Measurements from ENCODE around the gene ZNF236. TPM values are rescaled to one million over a fixed set of nuclear protein-coding genes. Genes with fewer than 3 reads are reported as not detected.
A peak's percentile ranks its signal among the peaks of the same experiment; 100 is the strongest.

ZNF236 gene
- total RNA-seq, 1 donor from 2014 or later: 11.5 TPM

DNA sequence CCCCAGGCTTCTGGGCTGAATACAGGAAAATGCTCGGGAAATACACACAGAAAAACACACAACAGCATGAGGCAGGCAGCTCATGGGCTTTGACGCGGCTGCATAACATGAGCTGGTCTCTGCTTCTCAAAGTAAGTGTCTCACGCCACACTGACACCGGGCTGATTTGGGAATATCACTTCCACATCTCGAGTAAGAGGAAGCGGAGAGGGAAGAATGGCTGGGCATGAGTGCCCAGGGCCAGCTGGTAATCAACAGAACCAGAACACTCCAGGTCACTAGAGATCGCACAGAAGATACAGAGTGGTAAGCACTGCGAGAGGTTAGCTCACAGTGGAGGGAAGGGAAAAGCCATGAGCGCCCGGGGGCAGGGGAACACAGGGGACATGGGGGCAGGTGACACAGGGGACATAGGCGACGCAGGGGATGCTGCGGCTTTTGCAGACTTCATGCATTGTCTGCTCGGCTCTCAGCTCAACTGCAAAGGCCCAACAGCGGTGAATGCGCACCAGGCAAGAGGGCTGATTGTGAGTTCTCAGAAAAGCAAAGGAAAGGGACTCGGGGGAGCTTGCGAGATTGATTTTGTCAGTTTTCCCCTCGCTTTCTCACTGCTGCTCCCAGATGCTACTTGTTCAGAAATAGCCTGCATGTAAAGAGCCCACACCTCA, 168.8 kb downstream of the ZNF236 start:
- TF ChIP-seq EZH2 (IDR thresholded peaks at IDR 0.05): no peak
- no peak for TF ChIP-seq EZH2phosphoT487 (IDR thresholded peaks at IDR 0.05)
- TF ChIP-seq, protein P1, sequence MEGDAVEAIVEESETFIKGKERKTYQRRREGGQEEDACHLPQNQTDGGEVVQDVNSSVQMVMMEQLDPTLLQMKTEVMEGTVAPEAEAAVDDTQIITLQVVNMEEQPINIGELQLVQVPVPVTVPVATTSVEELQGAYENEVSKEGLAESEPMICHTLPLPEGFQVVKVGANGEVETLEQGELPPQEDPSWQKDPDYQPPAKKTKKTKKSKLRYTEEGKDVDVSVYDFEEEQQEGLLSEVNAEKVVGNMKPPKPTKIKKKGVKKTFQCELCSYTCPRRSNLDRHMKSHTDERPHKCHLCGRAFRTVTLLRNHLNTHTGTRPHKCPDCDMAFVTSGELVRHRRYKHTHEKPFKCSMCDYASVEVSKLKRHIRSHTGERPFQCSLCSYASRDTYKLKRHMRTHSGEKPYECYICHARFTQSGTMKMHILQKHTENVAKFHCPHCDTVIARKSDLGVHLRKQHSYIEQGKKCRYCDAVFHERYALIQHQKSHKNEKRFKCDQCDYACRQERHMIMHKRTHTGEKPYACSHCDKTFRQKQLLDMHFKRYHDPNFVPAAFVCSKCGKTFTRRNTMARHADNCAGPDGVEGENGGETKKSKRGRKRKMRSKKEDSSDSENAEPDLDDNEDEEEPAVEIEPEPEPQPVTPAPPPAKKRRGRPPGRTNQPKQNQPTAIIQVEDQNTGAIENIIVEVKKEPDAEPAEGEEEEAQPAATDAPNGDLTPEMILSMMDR (IDR thresholded peaks at IDR 0.05): no peak

DNA sequence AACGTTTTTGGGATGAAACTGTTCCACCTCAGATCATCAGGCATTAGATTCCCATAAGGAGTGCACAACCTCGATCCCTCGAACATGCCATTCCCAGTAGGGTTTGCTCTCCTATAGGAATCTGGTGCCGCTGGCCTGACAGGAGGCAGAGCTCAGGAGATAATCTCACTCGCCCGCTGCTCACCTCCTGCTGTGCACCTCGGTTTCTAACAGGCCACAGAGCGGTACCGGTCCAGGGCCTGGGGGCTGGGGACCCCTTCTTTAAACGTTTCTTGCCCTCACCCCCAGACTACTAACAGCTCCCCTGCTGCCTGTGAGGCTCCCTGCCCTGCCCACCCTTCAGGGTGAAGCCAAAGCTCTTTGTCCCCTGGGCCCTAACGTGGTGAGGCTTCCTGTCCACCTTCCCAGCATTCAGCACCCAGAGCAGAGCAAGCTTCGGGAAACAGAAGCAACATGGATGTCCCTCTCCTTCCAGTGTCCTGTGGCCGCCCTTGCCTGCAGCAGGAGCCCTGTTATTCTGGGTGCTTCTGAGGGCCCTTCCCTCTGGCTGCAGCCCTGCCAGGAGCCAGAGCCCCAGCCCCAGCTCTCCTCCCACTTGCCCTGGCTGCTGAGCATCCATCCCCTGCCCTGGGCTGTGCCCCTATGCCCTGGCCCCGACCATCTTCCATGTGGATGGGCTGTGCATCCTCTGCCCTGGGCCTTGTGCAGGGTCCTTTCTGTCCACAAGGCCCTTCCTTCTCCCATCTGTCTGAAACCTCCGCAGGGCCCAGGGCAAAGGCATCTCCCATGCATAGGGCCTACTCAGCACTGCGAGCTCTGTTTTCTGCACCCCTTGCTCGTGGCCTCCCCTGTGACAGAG, 170.1 kb downstream of the ZNF236 start:
- no peaks in the 10 kb centered on the region for H3K27me3 ChIP-seq
- TF ChIP-seq EZH2phosphoT487 (IDR thresholded peaks at IDR 0.05) (no peak), EZH2 (IDR thresholded peaks at IDR 0.05) (no peak)
- TF ChIP-seq, protein P1 (IDR thresholded peaks at IDR 0.05): no peak
- H4K20me1 ChIP-seq (ENCODE audit: low read depth): no peaks in the 10 kb centered on the region
- H3K36me3 ChIP-seq: no peaks in the 10 kb centered on the region
- Mint-ChIP-seq H3K27ac (no peak overlapping the region), H3K4me1 (peaks cover 17% of the 10 kb centered on the region), H3K9me3 (peaks cover 2% of the 10 kb centered on the region), H3K27me3 (ENCODE audit: insufficient read depth, low read depth) (peaks cover 8% of the 10 kb centered on the region), H3K36me3 (no peaks in the 10 kb centered on the region), H3K4me3 (no peak overlapping the region)
- DNase-seq (ENCODE audit: low spot score): peak; percentile 50
- peaks cover 30% of the 10 kb centered on the region for H3K4me1 ChIP-seq
- H3K4me2 ChIP-seq: peak overlapping the region; percentile 22
- no peaks in the 10 kb centered on the region for H3K79me2 ChIP-seq (ENCODE audit: low read depth)
- peak overlapping the region; percentile 32 for H2AFZ ChIP-seq (replicated peaks)
- H3K9ac ChIP-seq: no peak overlapping the region
- H3F3A ChIP-seq (ENCODE audit: low read depth): peaks cover 7% of the 10 kb centered on the region
- no peak overlapping the region for H3K4me3 ChIP-seq
- H3K27ac ChIP-seq: no peak overlapping the region
- H3K9me3 ChIP-seq (ENCODE audit: low read depth): no peaks in the 10 kb centered on the region

More for the DNA sequence above, 168.8 kb downstream of the ZNF236 start:
- Histone ChIP-seq H3K9ac (no peak overlapping the region), H3K27ac (no peak overlapping the region), H2AFZ (replicated peaks) (peak overlapping the region; percentile 32), H3K9me3 (ENCODE audit: low read depth) (no peaks in the 10 kb centered on the region), H3K27me3 (no peaks in the 10 kb centered on the region), H3K79me2 (ENCODE audit: low read depth) (no peaks in the 10 kb centered on the region), H3K4me3 (no peak overlapping the region), H3F3A (ENCODE audit: low read depth) (peaks cover 4% of the 10 kb centered on the region), H3K4me1 (peaks cover 17% of the 10 kb centered on the region), H3K36me3 (no peaks in the 10 kb centered on the region), H3K4me2 (no peak overlapping the region), H4K20me1 (ENCODE audit: low read depth) (no peaks in the 10 kb centered on the region)
- DNase-seq (ENCODE audit: low spot score): no peak
- no peaks in the 10 kb centered on the region for H3K36me3 Mint-ChIP-seq
- H3K9me3 Mint-ChIP-seq: peaks cover 2% of the 10 kb centered on the region
- H3K27me3 Mint-ChIP-seq (ENCODE audit: insufficient read depth, low read depth): peaks cover 8% of the 10 kb centered on the region
- H3K4me1 Mint-ChIP-seq: peaks cover 19% of the 10 kb centered on the region
- H3K27ac Mint-ChIP-seq: peak overlapping the region; percentile 3
- no peak overlapping the region for H3K4me3 Mint-ChIP-seq

DNA sequence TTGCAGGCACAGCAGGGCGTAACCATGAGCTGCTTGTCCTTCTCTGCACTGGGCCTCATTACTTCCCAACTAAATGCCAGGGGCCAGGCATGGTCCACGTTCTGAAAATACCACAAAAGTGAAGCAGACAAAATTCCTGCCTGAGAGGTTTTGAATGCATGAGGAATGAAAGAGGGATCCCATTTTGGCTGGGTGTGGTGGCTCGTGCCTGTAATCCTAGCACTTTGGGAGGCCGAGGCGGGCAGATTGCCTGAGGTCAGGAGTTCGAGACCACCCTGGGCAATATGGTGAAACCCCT, 170.7 kb downstream of the ZNF236 start:
- H3K4me3 ChIP-seq: no peak overlapping the region
- Mint-ChIP-seq H3K36me3 (no peaks in the 10 kb centered on the region), H3K27me3 (ENCODE audit: insufficient read depth, low read depth) (peaks cover 8% of the 10 kb centered on the region), H3K9me3 (peaks cover 4% of the 10 kb centered on the region), H3K27ac (no peak overlapping the region), H3K4me3 (no peak overlapping the region), H3K4me1 (peaks cover 18% of the 10 kb centered on the region)
- no peak overlapping the region for H3K4me2 ChIP-seq
- no peak overlapping the region for H3K27ac ChIP-seq
- peak overlapping the region; percentile 32 for H2AFZ ChIP-seq (replicated peaks)
- no peak overlapping the region for H3K9ac ChIP-seq
- no peak for DNase-seq (ENCODE audit: low spot score)
- no peaks in the 10 kb centered on the region for H3K79me2 ChIP-seq (ENCODE audit: low read depth)
- H3K4me1 ChIP-seq: peaks cover 30% of the 10 kb centered on the region
- H3K9me3 ChIP-seq (ENCODE audit: low read depth): no peaks in the 10 kb centered on the region
- no peaks in the 10 kb centered on the region for H3K27me3 ChIP-seq
- no peaks in the 10 kb centered on the region for H4K20me1 ChIP-seq (ENCODE audit: low read depth)
- H3K36me3 ChIP-seq: no peaks in the 10 kb centered on the region
- peaks cover 7% of the 10 kb centered on the region for H3F3A ChIP-seq (ENCODE audit: low read depth)
- TF ChIP-seq, protein P1 (IDR thresholded peaks at IDR 0.05): no peak
- TF ChIP-seq EZH2 (IDR thresholded peaks at IDR 0.05) (no peak), EZH2phosphoT487 (IDR thresholded peaks at IDR 0.05) (no peak)

Measured in neural progenitor cell (in vitro differentiated cells).